Measurements from ENCODE around the gene CEP128. TPM values are rescaled to one million over a fixed set of nuclear protein-coding genes. Genes with fewer than 3 reads are reported as not detected.

The CEP128 gene
- total RNA-seq, 1 donor = 5.4 TPM

GRCh38 chr14:80867091-80867490 is 74.4 kb downstream of the CEP128 start:
- DNase-seq (ENCODE audit: insufficient read length, low spot score, missing footprints) = no peak
- H3K4me3 ChIP-seq (ENCODE audit: insufficient read depth, low read length) = no peak overlapping the region
- H3K27me3 ChIP-seq (ENCODE audit: insufficient read depth, low read length) = no peaks in the 10 kb centered on the region
- H3K36me3 ChIP-seq (ENCODE audit: insufficient read depth, low read length) = no peaks in the 10 kb centered on the region
- H3K4me1 ChIP-seq (ENCODE audit: insufficient read depth, low read length) = no peaks in the 10 kb centered on the region
- TF ChIP-seq, protein P1, sequence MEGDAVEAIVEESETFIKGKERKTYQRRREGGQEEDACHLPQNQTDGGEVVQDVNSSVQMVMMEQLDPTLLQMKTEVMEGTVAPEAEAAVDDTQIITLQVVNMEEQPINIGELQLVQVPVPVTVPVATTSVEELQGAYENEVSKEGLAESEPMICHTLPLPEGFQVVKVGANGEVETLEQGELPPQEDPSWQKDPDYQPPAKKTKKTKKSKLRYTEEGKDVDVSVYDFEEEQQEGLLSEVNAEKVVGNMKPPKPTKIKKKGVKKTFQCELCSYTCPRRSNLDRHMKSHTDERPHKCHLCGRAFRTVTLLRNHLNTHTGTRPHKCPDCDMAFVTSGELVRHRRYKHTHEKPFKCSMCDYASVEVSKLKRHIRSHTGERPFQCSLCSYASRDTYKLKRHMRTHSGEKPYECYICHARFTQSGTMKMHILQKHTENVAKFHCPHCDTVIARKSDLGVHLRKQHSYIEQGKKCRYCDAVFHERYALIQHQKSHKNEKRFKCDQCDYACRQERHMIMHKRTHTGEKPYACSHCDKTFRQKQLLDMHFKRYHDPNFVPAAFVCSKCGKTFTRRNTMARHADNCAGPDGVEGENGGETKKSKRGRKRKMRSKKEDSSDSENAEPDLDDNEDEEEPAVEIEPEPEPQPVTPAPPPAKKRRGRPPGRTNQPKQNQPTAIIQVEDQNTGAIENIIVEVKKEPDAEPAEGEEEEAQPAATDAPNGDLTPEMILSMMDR (IDR thresholded peaks at IDR 0.05; ENCODE audit: extremely low read depth, low read depth, low read length) = no peak
- H3K79me2 ChIP-seq (ENCODE audit: insufficient read depth, low read length) = no peaks in the 10 kb centered on the region
- no peaks in the 10 kb centered on the region for H3K9me3 ChIP-seq (ENCODE audit: low read depth, low read length)
- no peak overlapping the region for H3K4me2 ChIP-seq (ENCODE audit: insufficient read depth, low read length)
- H4K20me1 ChIP-seq (ENCODE audit: insufficient read depth, low read length) = no peaks in the 10 kb centered on the region
- no peak overlapping the region for H3K27ac ChIP-seq (ENCODE audit: low read depth, low read length)
- no peak overlapping the region for H2AFZ ChIP-seq (ENCODE audit: low read length)

- no peaks in the 10 kb centered on the region for H3K36me3 ChIP-seq (ENCODE audit: insufficient read depth, low read length)
- no peaks in the 10 kb centered on the region for H3K4me1 ChIP-seq (ENCODE audit: insufficient read depth, low read length)
- no peak overlapping the region for H2AFZ ChIP-seq (ENCODE audit: low read length)
- no peaks in the 10 kb centered on the region for H3K27me3 ChIP-seq (ENCODE audit: insufficient read depth, low read length)
- TF ChIP-seq, protein P1 (IDR thresholded peaks at IDR 0.05; ENCODE audit: extremely low read depth, low read depth, low read length) = no peak
- no peak overlapping the region for H3K4me3 ChIP-seq (ENCODE audit: insufficient read depth, low read length)
- no peak overlapping the region for H3K4me2 ChIP-seq (ENCODE audit: insufficient read depth, low read length)
- H3K9me3 ChIP-seq (ENCODE audit: low read depth, low read length) = no peaks in the 10 kb centered on the region
- DNase-seq (ENCODE audit: insufficient read length, low spot score, missing footprints) = no peak
- no peak overlapping the region for H3K27ac ChIP-seq (ENCODE audit: low read depth, low read length)
- H3K79me2 ChIP-seq (ENCODE audit: insufficient read depth, low read length) = no peaks in the 10 kb centered on the region
- H4K20me1 ChIP-seq (ENCODE audit: insufficient read depth, low read length) = no peaks in the 10 kb centered on the region
These were observed 76.0 kb downstream of the CEP128 start for GRCh38 chr14:80865565-80865964.

GRCh38 chr14:80862983-80863382 is 78.6 kb downstream of the CEP128 start:
- DNase-seq (ENCODE audit: insufficient read length, low spot score, missing footprints) = no peak
- Histone ChIP-seq H3K79me2 (ENCODE audit: insufficient read depth, low read length) (no peaks in the 10 kb centered on the region), H3K4me2 (ENCODE audit: insufficient read depth, low read length) (no peak overlapping the region), H3K9me3 (ENCODE audit: low read depth, low read length) (no peaks in the 10 kb centered on the region), H3K36me3 (ENCODE audit: insufficient read depth, low read length) (no peaks in the 10 kb centered on the region), H3K27ac (ENCODE audit: low read depth, low read length) (no peak overlapping the region), H3K4me3 (ENCODE audit: insufficient read depth, low read length) (no peak overlapping the region), H2AFZ (ENCODE audit: low read length) (peak overlapping the region; percentile 41), H3K4me1 (ENCODE audit: insufficient read depth, low read length) (no peaks in the 10 kb centered on the region), H4K20me1 (ENCODE audit: insufficient read depth, low read length) (no peaks in the 10 kb centered on the region), H3K27me3 (ENCODE audit: insufficient read depth, low read length) (no peaks in the 10 kb centered on the region)
- TF ChIP-seq, protein P1 (IDR thresholded peaks at IDR 0.05; ENCODE audit: extremely low read depth, low read depth, low read length) = peak; percentile 45

GRCh38 chr14:80862541-80862940 is 79.0 kb downstream of the CEP128 start:
- no peak overlapping the region for H3K27ac ChIP-seq (ENCODE audit: low read depth, low read length)
- no peaks in the 10 kb centered on the region for H4K20me1 ChIP-seq (ENCODE audit: insufficient read depth, low read length)
- no peak overlapping the region for H3K4me3 ChIP-seq (ENCODE audit: insufficient read depth, low read length)
- no peaks in the 10 kb centered on the region for H3K9me3 ChIP-seq (ENCODE audit: low read depth, low read length)
- H3K4me2 ChIP-seq (ENCODE audit: insufficient read depth, low read length) = no peak overlapping the region
- DNase-seq (ENCODE audit: insufficient read length, low spot score, missing footprints) = no peak
- H3K79me2 ChIP-seq (ENCODE audit: insufficient read depth, low read length) = no peaks in the 10 kb centered on the region
- H2AFZ ChIP-seq (ENCODE audit: low read length) = peak overlapping the region; percentile 41
- TF ChIP-seq, protein P1 (IDR thresholded peaks at IDR 0.05; ENCODE audit: extremely low read depth, low read depth, low read length) = no peak
- H3K4me1 ChIP-seq (ENCODE audit: insufficient read depth, low read length) = no peaks in the 10 kb centered on the region
- H3K27me3 ChIP-seq (ENCODE audit: insufficient read depth, low read length) = no peaks in the 10 kb centered on the region
- H3K36me3 ChIP-seq (ENCODE audit: insufficient read depth, low read length) = no peaks in the 10 kb centered on the region
